ENCODE data around the gene PTOV1.

Gene PTOV1

GRCh38 chr19:49878744-49879070 lies 27.7 kb downstream of the PTOV1 start:
- Histone ChIP-seq H3K27ac (replicated peaks) (no peak overlapping the region; the same call in 1 of the 2 replicates), H3K27me3 (ENCODE audit: insufficient read depth, poor library complexity, severe bottlenecking) (no peaks in the 10 kb centered on the region), H3K4me3 (replicated peaks; ENCODE audit: insufficient read depth, low read length) (peak overlapping the region; percentile 81; the same call in 1 of the 2 replicates)
- DNase-seq (ENCODE audit: low read depth in 1 of 2, low spot score in 1 of 2): no peak
- no peak for TF ChIP-seq REST (IDR thresholded peaks at IDR 0.05; ENCODE audit: insufficient replicate concordance, low read depth)
- no peak for TF ChIP-seq CTCF (IDR thresholded peaks at IDR 0.05; ENCODE audit: insufficient read depth, low read length)
- no peak for TF ChIP-seq SPI1 (IDR thresholded peaks at IDR 0.05; ENCODE audit: borderline replicate concordance, low read depth)
- TF ChIP-seq GABPA (IDR thresholded peaks at IDR 0.05; ENCODE audit: low read depth): no peak
- no peak for TF ChIP-seq POLR2AphosphoS5 (IDR thresholded peaks at IDR 0.05; ENCODE audit: low read depth)

- H3K4me3 ChIP-seq (replicated peaks; ENCODE audit: insufficient read depth, low read length): no peak overlapping the region
- no peaks in the 10 kb centered on the region for H3K27me3 ChIP-seq (ENCODE audit: insufficient read depth, poor library complexity, severe bottlenecking)
- peak; percentile 81 to 84 for DNase-seq (ENCODE audit: low read depth in 1 of 2, low spot score in 1 of 2)
- TF ChIP-seq GABPA (IDR thresholded peaks at IDR 0.05; ENCODE audit: low read depth) (peak; percentile 84), POLR2AphosphoS5 (IDR thresholded peaks at IDR 0.05; ENCODE audit: low read depth) (no peak), REST (IDR thresholded peaks at IDR 0.05; ENCODE audit: insufficient replicate concordance, low read depth) (no peak), CTCF (IDR thresholded peaks at IDR 0.05; ENCODE audit: insufficient read depth, low read length) (no peak), SPI1 (IDR thresholded peaks at IDR 0.05; ENCODE audit: borderline replicate concordance, low read depth) (peak; percentile 78; the same call in 1 of the 2 replicates)
- no peak overlapping the region for H3K27ac ChIP-seq (replicated peaks)
Measured at GRCh38 chr19:49879243-49879963, 28.4 kb downstream of the PTOV1 start.

GRCh38 chr19:49880162-49880869 lies 29.4 kb downstream of the PTOV1 start:
- TF ChIP-seq POLR2AphosphoS5 (IDR thresholded peaks at IDR 0.05; ENCODE audit: low read depth) (no peak), SPI1 (IDR thresholded peaks at IDR 0.05; ENCODE audit: borderline replicate concordance, low read depth) (no peak), GABPA (IDR thresholded peaks at IDR 0.05; ENCODE audit: low read depth) (no peak), REST (IDR thresholded peaks at IDR 0.05; ENCODE audit: insufficient replicate concordance, low read depth) (no peak), CTCF (IDR thresholded peaks at IDR 0.05; ENCODE audit: insufficient read depth, low read length) (no peak)
- Histone ChIP-seq H3K4me3 (replicated peaks; ENCODE audit: insufficient read depth, low read length) (no peak overlapping the region), H3K27ac (replicated peaks) (no peak overlapping the region), H3K27me3 (ENCODE audit: insufficient read depth, poor library complexity, severe bottlenecking) (no peaks in the 10 kb centered on the region)
- DNase-seq (ENCODE audit: low read depth in 1 of 2, low spot score in 1 of 2): no peak
